ENCODE results near the gene SNAPC4.

SNAPC4 gene

DNA sequence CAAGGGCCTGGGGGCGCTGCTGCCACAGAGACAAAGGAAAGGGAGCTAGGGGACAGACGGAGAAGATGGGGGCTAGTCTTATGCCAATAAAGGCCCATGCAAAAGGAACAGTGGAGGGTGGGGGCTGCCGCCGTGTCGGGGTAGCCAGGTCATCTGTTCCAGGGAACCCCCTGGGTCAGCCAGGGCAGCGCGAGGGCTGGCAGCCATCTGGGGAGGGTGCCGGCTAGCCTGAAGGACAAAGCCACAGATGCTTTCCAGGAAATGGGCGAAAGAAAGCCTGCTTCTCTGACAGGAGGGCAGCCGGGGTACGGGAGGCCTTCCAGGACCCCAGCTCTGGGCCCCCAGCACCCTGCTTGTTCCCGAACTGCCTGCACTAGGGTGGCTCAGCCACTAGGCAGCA lies 24.9 kb downstream of the SNAPC4 start:
- DNase-seq (ENCODE audit: low read depth, low spot score), result no peak
- H3K27ac ChIP-seq, result no peak overlapping the region

DNA sequence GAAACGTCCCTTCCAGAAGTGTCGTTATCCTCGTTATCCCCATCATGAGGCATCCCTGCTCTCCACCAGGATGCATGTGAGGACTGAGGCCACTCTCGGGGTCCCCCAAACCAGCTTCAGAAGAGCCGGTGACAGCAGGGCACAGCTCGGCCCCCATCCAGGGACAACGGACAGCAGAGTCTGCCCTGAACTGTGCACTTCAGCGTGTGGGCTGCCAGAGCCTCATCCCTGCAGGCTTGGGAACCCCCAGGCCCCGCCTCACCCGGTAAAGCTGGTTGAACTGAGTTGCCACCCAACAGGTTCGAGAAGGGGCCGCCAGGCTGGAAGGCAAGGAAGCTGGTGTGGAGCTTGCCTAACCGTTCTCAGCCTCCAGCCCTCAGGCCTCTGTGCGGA lies 25.8 kb downstream of the SNAPC4 start:
- H3K27ac ChIP-seq, result no peak overlapping the region

DNA sequence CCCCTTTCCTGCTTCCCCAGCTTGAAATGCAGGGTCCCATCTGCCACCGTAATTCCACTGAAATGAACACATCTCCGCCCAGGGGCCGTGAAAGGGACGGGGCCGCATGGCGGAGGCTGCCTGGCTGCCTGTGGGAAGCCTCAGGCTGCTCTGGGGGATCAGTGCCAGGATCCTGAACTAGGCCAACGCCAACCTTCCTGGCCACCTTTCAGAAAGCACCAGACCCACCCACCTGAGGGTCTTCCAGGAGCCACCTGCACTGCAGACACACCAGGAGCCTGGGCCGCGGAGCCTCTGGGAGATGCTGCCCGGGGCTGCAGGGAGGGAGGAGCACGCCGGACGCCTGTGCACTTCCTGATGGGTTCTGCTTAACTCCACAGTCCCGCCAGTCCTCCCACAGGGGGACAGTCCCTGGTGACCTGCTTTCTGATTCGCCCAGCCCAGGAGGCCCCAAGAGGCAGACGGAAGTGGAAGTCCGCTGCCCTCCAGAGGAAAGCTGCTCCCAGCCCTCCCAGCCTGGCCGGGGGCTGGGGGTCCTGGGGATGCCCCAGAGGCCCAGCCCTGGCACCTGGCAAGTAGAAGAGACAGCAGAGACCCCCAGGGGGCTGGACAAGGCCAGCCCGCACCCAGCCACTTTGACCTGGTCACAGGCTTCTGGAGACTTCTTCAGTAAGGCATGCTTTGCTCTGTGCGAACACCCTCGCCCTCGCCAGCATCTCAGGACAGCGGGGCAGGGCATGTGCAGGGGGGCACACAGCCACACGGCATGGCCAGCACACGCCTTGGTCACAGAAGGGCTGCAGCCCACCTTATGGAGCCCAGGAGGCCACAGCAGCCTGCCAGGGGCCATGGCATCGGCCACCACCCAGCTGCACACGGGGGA lies 26.4 kb downstream of the SNAPC4 start, which contains the start of gene CARD9:
Gene CARD9, minus strand, starts transcription at position 370 of the 883 bp plus-strand sequence. CDS start 1,591 bp downstream, outside the sequence.
- DNase-seq (ENCODE audit: low read depth, low spot score), result no peak
- H3K27ac ChIP-seq, result peak within 1 kb of the TSS; percentile 19

More for the DNA sequence above, 25.8 kb downstream of the SNAPC4 start:
- no peak for DNase-seq (ENCODE audit: low read depth, low spot score)

DNA sequence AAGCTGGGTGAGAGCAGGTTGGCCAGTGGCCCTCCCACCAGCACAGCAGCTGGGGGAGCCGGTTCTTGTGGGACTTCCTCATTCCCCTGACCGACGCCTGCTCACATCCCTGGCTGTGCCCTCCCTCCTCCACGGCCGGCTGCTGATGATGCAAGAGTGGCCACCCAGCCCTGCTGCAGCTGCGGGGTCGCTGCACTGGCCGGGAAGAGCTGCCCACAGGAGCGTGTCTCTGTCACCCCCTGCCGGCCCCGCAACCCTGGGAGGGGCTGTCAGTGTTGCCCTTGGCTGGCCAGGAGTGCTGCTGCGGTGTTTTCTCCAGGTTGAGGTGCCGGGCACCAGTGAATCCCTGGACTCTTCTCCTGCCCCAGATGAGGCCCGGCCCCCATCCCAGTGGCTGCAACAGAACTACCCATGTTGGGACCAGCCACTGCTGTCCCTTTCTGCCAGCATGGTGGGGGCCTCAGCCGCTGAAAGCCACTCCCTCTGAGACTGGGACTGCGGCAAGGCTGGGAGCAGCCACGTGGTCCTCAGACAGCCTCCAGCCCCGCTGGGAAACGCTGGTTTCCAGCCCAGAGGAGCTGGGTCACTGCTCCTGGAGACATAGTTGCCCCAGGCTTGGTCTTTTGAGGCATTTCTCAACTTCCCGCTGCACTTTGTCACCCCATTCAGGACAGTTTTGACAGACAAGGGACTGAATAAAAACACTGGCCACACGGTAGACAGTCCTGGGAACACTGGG lies 27.2 kb downstream of the SNAPC4 start:
- DNase-seq (ENCODE audit: low read depth, low spot score), result peak; percentile 39

DNA sequence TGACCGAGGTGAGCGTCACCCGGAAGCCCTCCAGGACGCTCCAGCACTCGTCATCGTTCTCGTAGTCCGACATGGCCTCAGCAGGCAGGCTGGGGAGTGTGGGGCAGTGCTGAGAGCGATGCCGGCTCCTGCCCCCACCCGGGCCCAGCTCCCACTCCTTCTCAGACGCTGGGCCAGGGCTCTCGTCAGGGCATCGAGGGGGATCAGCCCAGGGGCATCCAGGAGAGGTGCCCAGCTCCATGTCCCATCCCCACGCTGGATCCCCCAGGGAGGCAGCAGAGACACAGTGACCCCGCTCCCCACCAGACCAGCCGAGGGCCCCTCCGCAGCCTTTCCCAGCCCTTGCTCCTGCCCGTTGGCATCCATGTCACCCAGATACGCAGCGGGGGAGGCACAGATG lies 28.0 kb downstream of the SNAPC4 start:
- no peak for DNase-seq (ENCODE audit: low read depth, low spot score)
- no peak overlapping the region for H3K27ac ChIP-seq

More for the DNA sequence above, 27.2 kb downstream of the SNAPC4 start:
- H3K27ac ChIP-seq, result peak overlapping the region; percentile 19

DNA sequence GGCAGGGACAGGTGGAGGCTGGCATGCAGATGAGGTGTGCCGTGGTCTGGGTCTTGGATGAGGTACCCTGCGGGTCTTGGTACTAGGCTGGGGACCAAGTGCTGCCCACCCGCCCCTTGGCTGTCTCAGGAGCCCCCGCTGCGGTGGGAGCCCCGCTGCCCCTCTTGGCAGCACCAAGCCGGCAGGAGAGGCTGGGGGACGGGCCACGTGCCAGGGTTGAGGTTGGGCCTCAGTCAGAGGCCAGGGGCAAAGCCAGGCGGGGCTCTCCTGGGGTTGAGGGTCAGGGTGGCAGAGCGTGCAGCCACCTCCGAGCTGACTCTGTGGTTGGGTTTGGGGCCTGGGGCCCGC lies 28.5 kb downstream of the SNAPC4 start:
- no peak for DNase-seq (ENCODE audit: low read depth, low spot score)
- H3K27ac ChIP-seq, result no peak overlapping the region

DNA sequence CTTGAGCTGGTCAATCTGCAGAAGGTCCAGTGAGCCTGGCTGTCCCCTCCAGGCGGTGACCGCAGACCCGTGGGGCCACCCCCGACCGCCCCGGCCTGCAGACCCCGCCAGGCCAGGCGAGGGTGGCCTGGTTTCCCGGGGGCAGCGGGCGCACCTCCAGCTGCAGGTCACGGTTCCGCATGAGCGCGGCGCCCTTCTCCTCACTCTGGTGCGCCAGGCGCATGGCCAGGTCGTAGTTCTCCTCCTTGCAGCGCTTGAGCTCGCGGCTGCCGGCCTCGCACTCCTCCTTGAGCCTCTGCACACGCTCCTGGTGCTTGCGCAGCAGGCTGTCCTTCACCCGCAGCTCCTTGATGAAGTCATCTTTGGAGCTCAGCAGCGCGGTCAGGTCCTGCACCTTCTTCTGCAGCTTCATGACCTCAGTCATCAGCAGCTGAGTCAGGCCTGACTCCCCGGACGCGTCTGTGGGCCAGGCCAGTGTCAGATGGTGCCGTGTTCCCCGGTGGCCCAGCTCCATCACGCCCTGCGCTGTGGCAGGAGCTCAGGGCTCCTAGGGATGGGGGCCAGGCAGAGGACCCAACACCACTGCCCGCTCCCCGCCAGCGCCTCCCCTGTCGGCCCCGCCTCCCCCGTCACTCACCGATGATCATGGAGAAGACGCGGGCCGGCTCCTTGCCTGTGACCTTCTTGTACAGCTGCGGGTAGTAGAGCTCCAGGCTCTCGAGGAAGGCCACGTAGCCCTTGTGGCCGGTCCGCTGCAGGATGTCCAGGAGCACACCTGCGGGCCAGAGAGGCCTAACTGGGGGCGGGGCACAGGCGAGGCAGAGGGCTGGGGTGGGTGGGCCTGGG lies 29.1 kb downstream of the SNAPC4 start:
- H3K27ac ChIP-seq, result no peak overlapping the region
- no peak for DNase-seq (ENCODE audit: low read depth, low spot score)

DNA sequence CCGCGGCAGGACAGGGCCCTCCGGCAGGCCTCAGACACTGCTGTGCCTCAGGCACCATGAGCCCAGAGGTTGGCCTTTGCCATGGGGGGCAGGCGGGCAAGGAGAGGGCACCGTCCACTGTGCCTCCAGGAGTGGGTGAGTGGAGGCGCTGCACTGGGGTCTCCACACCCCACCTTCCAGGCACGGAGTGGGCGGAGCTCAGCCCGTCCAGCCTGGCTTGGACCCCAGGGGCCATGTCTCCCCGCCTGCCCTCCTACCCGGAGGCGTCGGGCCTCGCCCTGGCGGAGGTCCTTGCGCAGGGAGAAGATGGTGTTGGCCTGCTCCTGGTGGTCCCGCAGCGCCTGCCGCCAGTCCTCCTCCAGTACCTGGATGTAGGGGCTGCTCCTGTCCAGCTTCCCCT lies 29.9 kb downstream of the SNAPC4 start:
- no peak for DNase-seq (ENCODE audit: low read depth, low spot score)
- H3K27ac ChIP-seq, result no peak overlapping the region

DNA sequence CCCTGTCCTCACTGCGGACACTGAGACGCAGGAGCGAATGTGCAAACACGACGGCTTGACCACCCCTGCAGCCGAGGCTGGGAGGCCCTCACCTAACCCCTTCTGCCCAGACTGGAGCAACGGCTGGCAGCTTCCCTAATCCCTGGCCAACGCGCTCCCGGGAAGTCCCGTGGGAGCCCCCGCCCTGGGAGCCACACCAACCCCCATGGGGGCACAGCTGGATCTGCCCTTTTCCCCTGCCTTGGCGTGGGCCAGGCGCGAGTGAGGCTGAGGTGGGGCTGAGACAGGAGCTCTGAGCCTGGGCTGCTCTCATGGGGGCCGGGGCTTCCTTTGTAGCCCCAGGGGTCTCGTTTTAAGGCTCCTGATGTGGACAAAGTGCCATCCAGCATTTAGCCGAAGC lies 31.8 kb downstream of the SNAPC4 start:
- no peak for DNase-seq (ENCODE audit: low read depth, low spot score)
- no peak overlapping the region for H3K27ac ChIP-seq

DNA sequence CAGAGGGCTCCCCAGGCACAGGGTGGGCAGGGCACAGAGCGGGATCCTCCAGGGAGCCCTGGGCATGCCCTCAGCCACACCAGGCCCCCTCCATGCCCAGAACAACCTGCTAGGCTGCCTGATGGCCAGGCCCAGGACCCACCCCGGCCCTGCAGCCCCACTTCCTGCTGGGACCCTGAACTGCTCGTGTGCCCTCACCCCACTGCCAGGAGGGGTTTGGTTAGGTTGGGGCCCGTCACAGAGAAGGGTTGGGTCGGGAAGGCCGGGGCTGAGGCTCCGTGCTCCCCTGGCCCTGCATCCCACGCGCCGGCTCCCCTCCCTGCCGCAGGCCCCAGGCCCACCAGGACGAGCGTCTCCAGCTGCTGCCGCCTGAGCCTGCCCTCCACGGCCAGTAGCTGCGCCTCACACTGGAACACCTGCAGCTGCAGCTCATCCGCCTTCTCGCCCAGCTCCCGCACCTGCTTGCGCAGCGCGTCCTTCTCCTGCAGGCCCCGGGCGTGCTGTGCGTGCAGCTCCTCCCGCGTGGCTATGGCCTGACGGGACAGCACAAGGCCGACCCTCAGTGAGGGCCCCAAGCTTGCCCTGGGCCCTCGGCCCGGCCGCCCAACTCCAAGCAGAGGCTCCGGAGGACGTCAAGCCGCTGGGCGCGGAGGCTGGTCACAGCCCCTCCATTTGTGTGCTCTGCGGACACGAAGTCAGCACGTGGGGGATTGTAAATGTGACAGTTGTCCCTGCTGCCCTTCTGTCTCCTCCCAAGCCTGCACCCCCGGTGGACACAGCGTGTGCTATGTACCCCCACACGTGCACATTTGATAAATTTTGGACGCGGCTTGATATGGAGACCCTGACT lies 32.4 kb downstream of the SNAPC4 start:
- H3K27ac ChIP-seq, result no peak overlapping the region
- no peak for DNase-seq (ENCODE audit: low read depth, low spot score)

DNA sequence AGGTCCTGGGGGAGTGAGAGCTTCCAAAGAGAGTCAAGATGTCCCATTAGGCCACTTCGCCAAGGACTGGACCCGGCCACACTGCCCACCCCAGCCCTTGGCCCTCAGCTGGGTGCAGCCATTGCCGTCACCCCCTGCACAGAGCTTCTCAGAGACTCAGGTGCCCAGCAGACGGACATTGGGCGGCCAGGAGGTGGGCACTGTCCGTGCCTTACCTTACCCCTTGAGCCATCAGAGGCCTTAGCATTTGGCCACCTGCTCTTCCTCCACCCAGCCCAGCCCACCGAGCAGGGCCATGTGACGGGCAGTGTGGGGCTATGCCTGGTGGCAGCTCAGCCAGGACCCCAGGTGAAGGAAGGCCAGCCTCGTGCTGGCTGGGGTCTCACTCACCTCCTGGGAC lies 33.1 kb downstream of the SNAPC4 start:
- no peak for DNase-seq (ENCODE audit: low read depth, low spot score)

DNA sequence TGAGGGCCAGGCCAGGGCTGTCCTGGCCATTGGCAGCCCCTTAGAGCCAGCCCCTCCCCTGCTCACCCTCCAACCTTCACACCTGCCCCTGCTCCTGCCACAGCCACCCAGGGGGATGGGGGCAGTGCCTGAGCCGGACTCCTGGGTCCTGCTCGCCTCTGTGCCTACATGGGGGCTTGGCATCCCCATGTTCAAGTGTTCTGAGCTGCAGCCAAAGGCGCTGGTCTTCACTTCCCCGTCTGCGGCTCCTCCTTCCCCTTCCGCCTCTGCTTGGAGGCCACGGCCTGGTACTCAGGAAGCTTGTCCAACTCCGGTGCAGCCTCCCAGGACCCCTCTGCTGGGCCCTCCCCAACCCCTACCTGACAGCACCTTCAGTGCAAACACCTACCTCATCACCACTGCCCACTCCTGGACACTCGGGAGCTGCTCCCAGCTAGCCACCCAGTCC lies 34.2 kb downstream of the SNAPC4 start:
- no peak for DNase-seq (ENCODE audit: low read depth, low spot score)

More for the DNA sequence above, 33.1 kb downstream of the SNAPC4 start:
- H3K27ac ChIP-seq, result no peak overlapping the region

DNA sequence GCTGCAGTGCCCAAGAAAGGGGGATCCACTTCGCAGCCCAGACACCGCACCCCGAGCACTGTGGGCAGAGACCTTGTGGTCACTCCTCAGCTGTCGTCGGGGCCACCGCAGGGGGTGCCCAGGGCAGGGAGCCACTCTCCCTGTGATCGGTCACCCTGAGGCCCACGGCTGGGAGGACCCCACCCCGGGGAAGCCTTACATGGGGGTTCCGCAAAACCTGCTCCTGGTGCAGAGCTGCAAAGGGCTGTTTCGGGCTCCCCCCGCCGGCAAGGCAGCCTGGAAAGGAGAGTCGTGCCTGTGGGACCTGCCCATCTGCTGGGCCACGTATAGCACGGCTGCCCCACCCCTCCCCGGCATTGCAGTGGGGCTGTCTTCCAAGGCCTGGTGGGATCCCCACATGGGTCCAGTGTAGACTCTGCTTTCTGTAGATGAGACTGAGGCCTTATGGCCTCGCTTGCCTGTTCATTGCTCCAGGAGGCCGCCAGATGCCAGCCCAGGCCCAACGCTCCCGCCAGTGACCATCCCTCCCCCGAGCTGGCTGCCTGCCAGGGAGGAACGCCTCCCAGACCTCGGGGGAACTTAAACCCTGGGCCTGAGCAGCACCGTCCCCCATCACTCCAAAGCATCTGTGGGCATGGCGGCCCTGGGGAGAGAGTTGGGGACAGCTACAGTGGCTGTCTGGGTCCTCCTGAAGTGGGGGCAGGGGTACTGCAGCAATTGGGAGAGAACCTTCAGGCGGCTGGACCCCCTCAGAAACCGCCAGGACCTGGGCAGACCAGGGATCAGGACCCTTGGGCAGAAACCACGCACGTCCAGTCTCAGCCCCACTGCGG lies 34.8 kb downstream of the SNAPC4 start:
- H3K27ac ChIP-seq, result no peak overlapping the region
- no peak for DNase-seq (ENCODE audit: low read depth, low spot score)

More for the DNA sequence above, 34.2 kb downstream of the SNAPC4 start:
- no peak overlapping the region for H3K27ac ChIP-seq

DNA sequence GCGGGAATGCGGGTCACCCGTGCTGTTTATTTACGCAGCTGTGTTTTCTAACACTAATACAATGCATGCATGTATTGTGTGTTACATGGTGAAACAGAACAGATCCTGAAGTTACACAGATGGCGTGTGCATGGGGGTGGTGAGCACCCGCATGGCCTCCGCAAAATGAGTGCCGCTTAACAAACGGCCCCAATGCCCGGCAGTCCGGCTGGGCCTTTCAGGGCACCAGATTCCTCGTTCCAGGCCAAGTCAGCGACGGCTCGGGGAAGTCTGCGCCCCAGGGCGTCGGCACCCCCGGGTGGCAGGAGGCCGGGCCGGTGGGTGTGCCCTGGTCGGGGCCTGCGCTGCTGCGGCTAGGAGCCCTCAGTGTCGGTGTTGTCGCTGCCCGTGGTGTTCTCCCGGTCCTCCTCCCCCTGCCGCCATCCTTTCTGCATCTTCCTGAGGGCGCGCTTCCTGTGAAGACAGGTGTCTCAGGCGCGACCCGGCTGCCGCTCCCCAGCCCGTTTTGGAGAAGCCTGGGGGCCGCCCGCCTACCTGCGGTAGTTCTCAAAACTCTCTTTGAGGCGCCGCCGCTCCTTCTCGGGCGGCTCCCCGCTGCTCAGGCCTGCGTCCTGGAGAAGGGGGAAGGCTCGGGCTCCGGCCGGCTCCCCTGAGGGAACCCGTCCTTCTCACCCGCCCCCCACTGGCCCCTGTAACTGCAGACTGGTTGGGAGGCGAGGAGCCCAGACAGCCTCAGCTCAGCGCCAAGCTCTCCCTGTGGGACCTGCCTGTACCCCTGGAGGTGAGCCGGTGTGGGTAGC lies 35.8 kb downstream of the SNAPC4 start:
- DNase-seq (ENCODE audit: low read depth, low spot score), result no peak
- peak overlapping the region; percentile 90 for H3K27ac ChIP-seq

DNA sequence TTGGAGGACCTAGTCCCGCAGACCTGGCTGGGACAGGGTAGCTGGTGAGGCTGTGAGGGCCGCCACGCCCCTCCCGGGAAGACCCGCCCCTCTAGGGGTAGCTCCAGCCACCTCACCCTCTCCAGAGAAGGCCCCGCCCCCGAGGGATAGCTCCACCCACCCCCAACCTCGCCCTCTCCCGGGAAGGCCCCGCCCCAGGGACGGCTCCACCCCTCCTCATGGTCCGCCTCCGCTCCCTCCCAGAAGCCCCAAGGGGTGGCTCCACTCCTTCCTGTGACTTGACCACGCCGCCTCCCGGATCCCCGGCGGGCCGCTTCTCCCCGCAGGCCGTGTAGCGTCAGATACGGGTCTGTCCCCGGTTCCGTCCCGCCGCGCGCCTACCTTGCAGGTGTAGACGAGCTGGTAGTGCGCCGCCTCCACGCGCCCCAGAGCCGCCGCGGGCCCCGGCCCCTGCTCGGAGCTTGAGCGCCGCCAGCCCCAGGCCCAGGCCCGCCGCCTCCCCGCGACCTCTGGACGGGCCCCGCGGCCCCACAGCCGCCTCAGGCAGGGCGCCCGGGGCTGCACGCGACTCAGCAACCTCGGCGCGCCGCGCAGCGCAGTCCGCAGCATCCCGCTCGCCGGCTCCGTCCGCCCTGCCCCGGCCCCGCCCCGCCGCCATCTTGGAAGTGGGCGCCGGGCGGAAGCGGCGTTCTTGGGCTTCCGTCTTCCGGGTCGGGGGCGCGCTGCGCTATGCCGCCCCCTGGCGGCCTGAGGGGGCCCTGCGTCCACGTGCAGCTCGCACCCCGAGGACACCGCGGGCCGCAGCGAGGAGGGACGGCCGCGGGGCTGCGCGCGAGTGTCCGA lies 36.6 kb downstream of the SNAPC4 start, which contains the start of gene DNLZ:
Gene DNLZ, minus strand, starts transcription at position 639 of the 843 bp plus-strand sequence. Its CDS starts 30 bp downstream, at position 609.
- peak within 1 kb of the TSS; percentile 90 for H3K27ac ChIP-seq

DNA sequence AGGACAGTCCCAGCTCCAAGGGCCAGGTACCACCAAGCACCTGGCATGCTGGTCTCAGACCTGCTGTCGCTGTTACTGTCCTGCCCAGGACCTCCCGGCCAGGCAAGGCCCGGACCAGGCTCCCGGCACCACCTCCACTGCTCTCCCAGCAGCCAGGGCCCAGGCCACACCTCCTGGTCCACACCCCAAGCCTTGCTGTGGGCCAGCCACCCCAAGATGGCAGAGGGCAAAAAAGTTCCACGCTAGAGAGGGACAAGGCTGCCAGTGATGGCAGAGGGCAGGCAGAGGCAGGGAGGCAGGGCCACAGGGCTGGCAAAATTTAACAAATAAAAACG lies 37.6 kb downstream of the SNAPC4 start:
- no peak for DNase-seq (ENCODE audit: low read depth, low spot score)
- no peak overlapping the region for H3K27ac ChIP-seq

More for the DNA sequence above, 36.6 kb downstream of the SNAPC4 start, which contains the start of gene DNLZ:
- DNase-seq (ENCODE audit: low read depth, low spot score), result peak; percentile 55

Measured in epithelial cell of prostate (primary cell).